Caco-2 (cell line): Measurements from ENCODE around the gene TARDBP. TPM values are rescaled to one million over a fixed set of nuclear protein-coding genes. Genes with fewer than 3 reads are reported as not detected.

Experiments used
- BruUV-seq: library from RNA; stranded (reverse); fragments of 400-500 nt; replicated peaks from 2 replicates; lab custom pipeline; 2021; lab: Mats Ljungman, UMichigan
- CTCF ChIA-PET: fragments of 300-600 bp; sonication (Branson Sonifier 250); formaldehyde crosslinking; loops from one replicate; lab custom pipeline; 2022; ENCODE audit warnings: antibody characterized with exemption; lab: Charles Lee
- POLR2A ChIA-PET: fragments of 300-600 bp; sonication (Branson Sonifier 250); formaldehyde crosslinking; loops from one replicate; lab custom pipeline; 2022; ENCODE audit warnings: antibody characterized with exemption; lab: Charles Lee
- DNase-seq, 2 experiments: peaks; one replicate each; pipeline versions ENCODE4 v3.0.0 to v3.0.0-alpha.2; 2020 to 2022
- H3K27me3 ChIP-seq: replicated peaks from 2 replicates; pipeline ENCODE4 v1.6.0; 2011; ENCODE audit warnings: low read length; ENCODE audit not compliant: control insufficient read depth, insufficient read depth
- H3K36me3 ChIP-seq: 2 replicates; pipeline ENCODE4 v1.5.1; 2011; ENCODE audit warnings: low read length; ENCODE audit not compliant: control insufficient read depth, insufficient read depth
- H3K4me1 ChIP-seq: fragments of 250-450 bp; sonication (Bioruptor Pico); 2 replicates; pipeline ENCODE4 v1.5.1; 2020; ENCODE audit warnings: mild to moderate bottlenecking
- H3K4me3 ChIP-seq: 2 replicates; pipeline ENCODE4 v1.5.1; 2011; ENCODE audit warnings: low read depth, mild to moderate bottlenecking, control low read depth, low read length
- H3K9me3 ChIP-seq: fragments of 250-450 bp; sonication (Bioruptor Pico); 2 replicates; pipeline ENCODE4 v1.5.1; 2020; ENCODE audit warnings: mild to moderate bottlenecking, moderate library complexity
- H3K27ac Mint-ChIP-seq: one replicate; pipeline ENCODE4 v1.8.0; 2022; ENCODE audit warnings: mixed read lengths; ENCODE audit not compliant: unreplicated experiment
- H3K27me3 Mint-ChIP-seq: one replicate; pipeline ENCODE4 v1.8.0; 2022; ENCODE audit warnings: mixed read lengths; ENCODE audit not compliant: insufficient read depth, unreplicated experiment
- H3K36me3 Mint-ChIP-seq: one replicate; pipeline ENCODE4 v1.8.0; 2022; ENCODE audit warnings: mild to moderate bottlenecking, mixed read lengths; ENCODE audit not compliant: insufficient read depth, unreplicated experiment
- H3K4me1 Mint-ChIP-seq: one replicate; pipeline ENCODE4 v1.8.0; 2022; ENCODE audit warnings: low read depth, mixed read lengths; ENCODE audit not compliant: unreplicated experiment
- H3K4me3 Mint-ChIP-seq: one replicate; pipeline ENCODE4 v1.8.0; 2022; ENCODE audit warnings: mild to moderate bottlenecking, moderate library complexity, mixed read lengths; ENCODE audit not compliant: unreplicated experiment
- H3K9me3 Mint-ChIP-seq: one replicate; pipeline ENCODE4 v1.8.0; 2022; ENCODE audit warnings: mixed read lengths; ENCODE audit not compliant: unreplicated experiment
- CTCF ChIP-seq, 2 experiments: fragments of 200-600 bp in 1 of 2; IDR thresholded peaks; 1 replicate in 1 of 2; 2 replicates in 1 of 2; pipeline versions ENCODE4 v1.5.1 to v1.8.0; 2011 to 2022; ENCODE audit warnings: antibody characterized with exemption in 1 of 2, control low read depth in 1 of 2, inconsistent platforms in 1 of 2, low read depth in 1 of 2, low read length in 1 of 2, mild to moderate bottlenecking in 1 of 2, moderate library complexity in 1 of 2; ENCODE audit not compliant: insufficient read depth in 1 of 2, severe bottlenecking in 1 of 2, unreplicated experiment in 1 of 2
- intact Hi-C: fragments of 100-400 bp; cut with micrococcal nuclease; formaldehyde crosslinking; loops from one replicate; pipeline ENCODE4 v1.10.0; 2022; ENCODE audit not compliant: unreplicated experiment
- total RNA-seq: library from RNA; stranded (reverse); gene quantifications from 2 replicates; pipeline ENCODE4 v1.2.3, GENCODE V29; 2022

TARDBP gene
- total RNA-seq, 1 experiment from 2014 or later = 181 TPM

GRCh38 chr1:11059155-11059967 lies 46.9 kb downstream of the TARDBP start:
- BruUV-seq = no TSS peak
- no peaks in the 10 kb centered on the region for H3K9me3 Mint-ChIP-seq
- POLR2A ChIA-PET = interaction anchor here (0.6 to 1.0 kb wide), 4 partner anchors 22 to 46 kb away, joined by 3 to 6 read pairs (median 4); partner anchors contain the start of gene EXOSC10
- no peaks in the 10 kb centered on the region for H3K9me3 ChIP-seq
- H3K36me3 Mint-ChIP-seq = peaks cover 40% of the 10 kb centered on the region
- TF ChIP-seq CTCF (IDR thresholded peaks at IDR 0.05; ENCODE audit: insufficient read depth in 1 of 2, low read depth in 1 of 2, low read length in 1 of 2, severe bottlenecking in 1 of 2, unreplicated experiment in 1 of 2) = no peak
- no peaks in the 10 kb centered on the region for H3K27me3 Mint-ChIP-seq
- no peaks in the 10 kb centered on the region for H3K27me3 ChIP-seq
- H3K4me3 Mint-ChIP-seq = peak overlapping the region; percentile 95
- DNase-seq = peak in 1 of 2 experiments; percentile 52
- peak overlapping the region; percentile 68 for H3K4me3 ChIP-seq
- intact Hi-C loops = no loop called here
- H3K4me1 ChIP-seq = 0 out of 2 replicates have a peak, but pooled peaks cover 6% of the 10 kb centered on the region
- CTCF ChIA-PET = interaction anchor here (0.6 to 1.6 kb wide), 3 partner anchors 22 to 40 kb away, joined by 3 to 9 read pairs (median 3); partner anchors contain the start of gene EXOSC10
- H3K36me3 ChIP-seq = peaks cover 2% of the 10 kb centered on the region
- H3K4me1 Mint-ChIP-seq = no peaks in the 10 kb centered on the region
- H3K27ac Mint-ChIP-seq = peak overlapping the region; percentile 90

GRCh38 chr1:11059968-11060830 lies 47.7 kb downstream of the TARDBP start, which contains the start of gene SRM:
Gene SRM (minus strand): TSS chr1:11060018. CDS start chr1:11059943, 75 bp downstream.
- POLR2A ChIA-PET = interaction anchor here (0.5 to 1.0 kb wide), 5 partner anchors 23 to 633 kb away, joined by 3 to 6 read pairs (median 3); partner anchors contain the start of gene EXOSC10
- Mint-ChIP-seq H3K4me3 (peak within 1 kb of the TSS; percentile 95), H3K27me3 (no peaks in the 10 kb centered on the region), H3K9me3 (no peaks in the 10 kb centered on the region), H3K36me3 (peaks cover 45% of the 10 kb centered on the region), H3K27ac (peak within 1 kb of the TSS; percentile 90), H3K4me1 (no peaks in the 10 kb centered on the region)
- Histone ChIP-seq H3K4me3 (peak within 1 kb of the TSS; percentile 87), H3K36me3 (peaks cover 2% of the 10 kb centered on the region), H3K27me3 (no peaks in the 10 kb centered on the region), H3K4me1 (0 out of 2 replicates have a peak, but pooled peaks cover 6% of the 10 kb centered on the region), H3K9me3 (no peaks in the 10 kb centered on the region)
- peak; percentile 83 to 95 for DNase-seq
- BruUV-seq = no TSS peak
- CTCF ChIA-PET = interaction anchor here (0.6 to 2.7 kb wide), 3 partner anchors 23 to 39 kb away, joined by 3 to 12 read pairs (median 9); partner anchors contain the start of gene EXOSC10
- intact Hi-C loops = loop anchor here (2.0 kb wide), 1 partner anchor 23 kb away; no protein-coding TSS in a partner anchor
- TF ChIP-seq CTCF (IDR thresholded peaks at IDR 0.05; ENCODE audit: insufficient read depth in 1 of 2, low read depth in 1 of 2, low read length in 1 of 2, severe bottlenecking in 1 of 2, unreplicated experiment in 1 of 2) = peak in 1 of 2 experiments; percentile 25
